H9 (cell line): ENCODE results near the gene TERB1. TPM values are rescaled to one million over a fixed set of nuclear protein-coding genes. Genes with fewer than 3 reads are reported as not detected.
A peak's percentile ranks its signal among the peaks of the same experiment; 100 is the strongest.

Source experiments
- DNase-seq: peaks from one replicate; pipeline ENCODE4 v3.0.0-alpha.2; 2017
- H2AFZ ChIP-seq: one replicate; pipeline ENCODE4 v1.6.1; 2013; ENCODE audit warnings: mild to moderate bottlenecking, low read length, control low read depth, moderate library complexity
- H2AK5ac ChIP-seq: 2 replicates; pipeline ENCODE4 v1.6.1; 2013; ENCODE audit warnings: low read length, control low read depth, mixed read lengths; ENCODE audit not compliant: insufficient read length
- H2BK120ac ChIP-seq: one replicate; pipeline ENCODE4 v1.6.1; 2013; ENCODE audit warnings: low read depth, mild to moderate bottlenecking, low read length, control low read depth, inconsistent platforms; ENCODE audit not compliant: poor library complexity, severe bottlenecking
- H2BK12ac ChIP-seq: 2 replicates; pipeline ENCODE4 v1.6.1; 2013; ENCODE audit warnings: low read length, control low read depth, mixed read lengths, low read depth; ENCODE audit not compliant: insufficient read length
- H2BK15ac ChIP-seq: 2 replicates; pipeline ENCODE4 v1.6.1; 2013; ENCODE audit warnings: low read depth, low read length, control low read depth
- H2BK20ac ChIP-seq: one replicate; pipeline ENCODE4 v1.6.1; 2013; ENCODE audit warnings: low read depth, mild to moderate bottlenecking, low read length, control low read depth, inconsistent platforms; ENCODE audit not compliant: poor library complexity, severe bottlenecking
- H2BK5ac ChIP-seq: 2 replicates; pipeline ENCODE4 v1.6.1; 2013; ENCODE audit warnings: low read length, control low read depth, mixed read lengths; ENCODE audit not compliant: insufficient read length
- H3K14ac ChIP-seq: 2 replicates; pipeline ENCODE4 v1.6.1; 2013; ENCODE audit warnings: low read length, control low read depth; ENCODE audit not compliant: insufficient read depth
- H3K18ac ChIP-seq: 2 replicates; pipeline ENCODE4 v1.6.1; 2013; ENCODE audit warnings: low read depth, mild to moderate bottlenecking, mixed read lengths, low read length, control low read depth; ENCODE audit not compliant: insufficient read length
- H3K23ac ChIP-seq: 2 replicates; pipeline ENCODE4 v1.6.1; 2013; ENCODE audit warnings: low read length, control low read depth, mixed read lengths, low read depth; ENCODE audit not compliant: insufficient read length
- H3K23me2 ChIP-seq: 2 replicates; pipeline ENCODE4 v1.6.1; 2013; ENCODE audit warnings: low read depth, mild to moderate bottlenecking, mixed read lengths, low read length, control low read depth; ENCODE audit not compliant: insufficient read length, poor library complexity, severe bottlenecking
- H3K27ac ChIP-seq: 2 replicates; pipeline ENCODE4 v1.5.1; 2013; ENCODE audit warnings: low read length, control low read depth, mixed read lengths, low read depth; ENCODE audit not compliant: insufficient read length
- H3K27me3 ChIP-seq: 2 replicates; pipeline ENCODE4 v1.6.1; 2013; ENCODE audit warnings: low read length, control low read depth, inconsistent platforms; ENCODE audit not compliant: insufficient read depth
- H3K4ac ChIP-seq: 2 replicates; pipeline ENCODE4 v1.6.1; 2013; ENCODE audit warnings: low read depth, mild to moderate bottlenecking, control low read depth, inconsistent platforms, low read length, moderate library complexity
- H3K4me1 ChIP-seq: 2 replicates; pipeline ENCODE4 v1.6.1; 2013; ENCODE audit warnings: low read length, control low read depth, inconsistent platforms; ENCODE audit not compliant: insufficient read depth
- H3K4me2 ChIP-seq: 2 replicates; pipeline ENCODE4 v1.6.1; 2013; ENCODE audit warnings: low read length, control low read depth, mixed read lengths; ENCODE audit not compliant: insufficient read length, insufficient read depth
- H3K56ac ChIP-seq: 2 replicates; pipeline ENCODE4 v1.6.1; 2013; ENCODE audit warnings: low read depth, mild to moderate bottlenecking, mixed read lengths, low read length, control low read depth; ENCODE audit not compliant: insufficient read length
- H3K79me1 ChIP-seq: 2 replicates; pipeline ENCODE4 v1.6.1; 2013; ENCODE audit warnings: low read depth, mild to moderate bottlenecking, moderate library complexity, low read length, control low read depth, inconsistent platforms; ENCODE audit not compliant: insufficient read depth, poor library complexity, severe bottlenecking
- H3K79me2 ChIP-seq: 2 replicates; pipeline ENCODE4 v1.6.1; 2013; ENCODE audit warnings: low read length, control low read depth, inconsistent platforms; ENCODE audit not compliant: insufficient read depth
- H3K9ac ChIP-seq: 2 replicates; pipeline ENCODE4 v1.6.1; 2013; ENCODE audit warnings: low read length, control low read depth, mixed read lengths; ENCODE audit not compliant: insufficient read length; ENCODE audit errors: extremely low read depth
- H3K9me3 ChIP-seq: one replicate; pipeline ENCODE4 v1.6.1; 2013; ENCODE audit warnings: low read depth, low read length, inconsistent platforms; ENCODE audit not compliant: control insufficient read depth
- H3T11ph ChIP-seq: one replicate; pipeline ENCODE4 v1.6.1; 2013; ENCODE audit warnings: mild to moderate bottlenecking, low read length, control low read depth, inconsistent platforms
- H4K20me1 ChIP-seq: one replicate; pipeline ENCODE4 v1.6.1; 2013; ENCODE audit not compliant: control insufficient read depth, insufficient read length, insufficient read depth
- H4K5ac ChIP-seq: 2 replicates; pipeline ENCODE4 v1.6.1; 2013; ENCODE audit warnings: low read depth, mild to moderate bottlenecking, mixed read lengths, low read length, control low read depth; ENCODE audit not compliant: insufficient read length
- H4K8ac ChIP-seq: replicated peaks from 2 replicates; pipeline ENCODE4 v1.6.1; 2013; ENCODE audit warnings: low read length, control low read depth, mixed read lengths, low read depth; ENCODE audit not compliant: insufficient read length
- H4K91ac ChIP-seq: 2 replicates; pipeline ENCODE4 v1.6.1; 2013; ENCODE audit warnings: low read depth, mild to moderate bottlenecking, moderate library complexity, mixed read lengths, low read length, control low read depth; ENCODE audit not compliant: insufficient read length
- H3K27ac Mint-ChIP-seq, 3 experiments: 2 replicates in 2 of 3; 3 replicates in 1 of 3; pipeline ENCODE4 v1.8.0; 2020 to 2021; ENCODE audit warnings: mixed read lengths in 3 of 3, mild to moderate bottlenecking in 1 of 3, moderate library complexity in 1 of 3
- H3K27me3 Mint-ChIP-seq: 2 replicates; pipeline ENCODE4 v1.8.0; 2021; ENCODE audit warnings: low read depth, mild to moderate bottlenecking, moderate library complexity, mixed read lengths
- H3K36me3 Mint-ChIP-seq, 3 experiments: 2 replicates in 2 of 3; 3 replicates in 1 of 3; pipeline ENCODE4 v1.8.0; 2020 to 2021; ENCODE audit warnings: low read depth in 3 of 3, mixed read lengths in 3 of 3; ENCODE audit not compliant: insufficient read depth in 1 of 3
- H3K4me1 Mint-ChIP-seq, 2 experiments: 2 replicates each; pipeline ENCODE4 v1.8.0; 2020; ENCODE audit warnings: mixed read lengths in 2 of 2
- H3K4me3 Mint-ChIP-seq, 2 experiments: 2 replicates in 1 of 2; 3 replicates in 1 of 2; pipeline ENCODE4 v1.8.0; 2020 to 2021; ENCODE audit warnings: mild to moderate bottlenecking in 2 of 2, mixed read lengths in 2 of 2, moderate library complexity in 1 of 2
- H3K9me3 Mint-ChIP-seq, 2 experiments: 2 replicates in 1 of 2; 3 replicates in 1 of 2; pipeline ENCODE4 v1.8.0; 2020; ENCODE audit warnings: mild to moderate bottlenecking in 2 of 2, mixed read lengths in 2 of 2, moderate library complexity in 1 of 2
- WGBS: extraction: QIAGEN DNeasy Blood & Tissue Kit; methylation state at CpG from one replicate; pipeline ENCODE4 v1.1.7; 2013; ENCODE audit warnings: missing lambda C conversion rate, low lambda C conversion rate, mixed read lengths; ENCODE audit not compliant: insufficient read length; ENCODE audit errors: extremely low coverage; 5-methylcytosine and 5-hydroxymethylcytosine counted together
- total RNA-seq: library from RNA; stranded (reverse); gene quantifications from 2 replicates; pipeline ENCODE4 v1.2.1, GENCODE V29; 2021
- TF ChIP-seq, protein P1 (sequence below): fragments of 200-600 bp; sonication (generic); conservative IDR thresholded peaks from 3 replicates; pipeline ENCODE4 v1.8.0; 2021; ENCODE audit warnings: antibody characterized with exemption, mild to moderate bottlenecking

The TERB1 gene
- total RNA-seq, 1 experiment from 2014 or later, result not detected

GRCh38 chr16:66849549-66849948 lies 48.2 kb upstream of the TERB1 start:
- H2AFZ ChIP-seq, result no peak overlapping the region
- H3K27me3 Mint-ChIP-seq, result peaks cover 46% of the 10 kb centered on the region
- no peaks in the 10 kb centered on the region for H3K9me3 Mint-ChIP-seq
- H3K4ac ChIP-seq, result no peak overlapping the region
- TF ChIP-seq, protein P1, sequence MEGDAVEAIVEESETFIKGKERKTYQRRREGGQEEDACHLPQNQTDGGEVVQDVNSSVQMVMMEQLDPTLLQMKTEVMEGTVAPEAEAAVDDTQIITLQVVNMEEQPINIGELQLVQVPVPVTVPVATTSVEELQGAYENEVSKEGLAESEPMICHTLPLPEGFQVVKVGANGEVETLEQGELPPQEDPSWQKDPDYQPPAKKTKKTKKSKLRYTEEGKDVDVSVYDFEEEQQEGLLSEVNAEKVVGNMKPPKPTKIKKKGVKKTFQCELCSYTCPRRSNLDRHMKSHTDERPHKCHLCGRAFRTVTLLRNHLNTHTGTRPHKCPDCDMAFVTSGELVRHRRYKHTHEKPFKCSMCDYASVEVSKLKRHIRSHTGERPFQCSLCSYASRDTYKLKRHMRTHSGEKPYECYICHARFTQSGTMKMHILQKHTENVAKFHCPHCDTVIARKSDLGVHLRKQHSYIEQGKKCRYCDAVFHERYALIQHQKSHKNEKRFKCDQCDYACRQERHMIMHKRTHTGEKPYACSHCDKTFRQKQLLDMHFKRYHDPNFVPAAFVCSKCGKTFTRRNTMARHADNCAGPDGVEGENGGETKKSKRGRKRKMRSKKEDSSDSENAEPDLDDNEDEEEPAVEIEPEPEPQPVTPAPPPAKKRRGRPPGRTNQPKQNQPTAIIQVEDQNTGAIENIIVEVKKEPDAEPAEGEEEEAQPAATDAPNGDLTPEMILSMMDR, result peak; percentile 37; the same call in 2 of the 3 replicates
- DNase-seq, result peak; percentile 47
- no peaks in the 10 kb centered on the region for H3K79me1 ChIP-seq
- no peak overlapping the region for H4K5ac ChIP-seq
- H3K23me2 ChIP-seq, result peaks cover 5% of the 10 kb centered on the region
- WGBS, result no CpG with 5 or more reads among the region's 4 CpGs
- H3K27ac ChIP-seq, result no peak overlapping the region
- no peak overlapping the region for H4K91ac ChIP-seq
- no peaks in the 10 kb centered on the region for H3K79me2 ChIP-seq
- no peak overlapping the region for H3K27ac Mint-ChIP-seq
- no peak overlapping the region for H3K9ac ChIP-seq
- no peaks in the 10 kb centered on the region; the same call in 1 of the 2 replicates for H3K4me1 ChIP-seq
- no peak overlapping the region for H3T11ph ChIP-seq
- H2BK120ac ChIP-seq, result no peak overlapping the region
- no peaks in the 10 kb centered on the region for H4K20me1 ChIP-seq
- H3K36me3 Mint-ChIP-seq, result no peaks in the 10 kb centered on the region; a peak in 1 of 7 replicates
- no peak overlapping the region for H3K4me2 ChIP-seq
- no peak overlapping the region for H3K56ac ChIP-seq
- H2BK12ac ChIP-seq, result no peak overlapping the region
- H3K4me3 Mint-ChIP-seq, result no peak overlapping the region
- H3K23ac ChIP-seq, result no peak overlapping the region
- no peaks in the 10 kb centered on the region for H3K9me3 ChIP-seq
- no peak overlapping the region for H3K18ac ChIP-seq
- no peak overlapping the region for H2BK5ac ChIP-seq
- no peak overlapping the region for H4K8ac ChIP-seq
- peaks cover 0 to 14% of the 10 kb centered on the region in 2 experiments; a peak in 3 of 4 replicates for H3K4me1 Mint-ChIP-seq
- H2AK5ac ChIP-seq, result no peak overlapping the region
- no peak overlapping the region for H2BK20ac ChIP-seq
- H3K14ac ChIP-seq, result no peak overlapping the region
- no peak overlapping the region for H2BK15ac ChIP-seq
- H3K27me3 ChIP-seq, result peaks cover 12% of the 10 kb centered on the region
